22Rv1 (cell line): ENCODE data around the gene CHD3.

Experiments
- H3K27ac ChIP-seq: fragments of 450-650 bp; 2 replicates; pipeline ENCODE4 v1.5.1; 2017
- ZFX ChIP-seq: fragments of 450-650 bp; IDR thresholded peaks from 2 replicates; pipeline ENCODE4 v1.6.1; 2017; ENCODE audit warnings: antibody characterized with exemption, borderline replicate concordance
- TF ChIP-seq, protein P1 (sequence below): fragments of 450-650 bp; IDR thresholded peaks from 2 replicates; pipeline ENCODE4 v1.5.1; 2017; ENCODE audit warnings: mild to moderate bottlenecking

Gene CHD3

DNA sequence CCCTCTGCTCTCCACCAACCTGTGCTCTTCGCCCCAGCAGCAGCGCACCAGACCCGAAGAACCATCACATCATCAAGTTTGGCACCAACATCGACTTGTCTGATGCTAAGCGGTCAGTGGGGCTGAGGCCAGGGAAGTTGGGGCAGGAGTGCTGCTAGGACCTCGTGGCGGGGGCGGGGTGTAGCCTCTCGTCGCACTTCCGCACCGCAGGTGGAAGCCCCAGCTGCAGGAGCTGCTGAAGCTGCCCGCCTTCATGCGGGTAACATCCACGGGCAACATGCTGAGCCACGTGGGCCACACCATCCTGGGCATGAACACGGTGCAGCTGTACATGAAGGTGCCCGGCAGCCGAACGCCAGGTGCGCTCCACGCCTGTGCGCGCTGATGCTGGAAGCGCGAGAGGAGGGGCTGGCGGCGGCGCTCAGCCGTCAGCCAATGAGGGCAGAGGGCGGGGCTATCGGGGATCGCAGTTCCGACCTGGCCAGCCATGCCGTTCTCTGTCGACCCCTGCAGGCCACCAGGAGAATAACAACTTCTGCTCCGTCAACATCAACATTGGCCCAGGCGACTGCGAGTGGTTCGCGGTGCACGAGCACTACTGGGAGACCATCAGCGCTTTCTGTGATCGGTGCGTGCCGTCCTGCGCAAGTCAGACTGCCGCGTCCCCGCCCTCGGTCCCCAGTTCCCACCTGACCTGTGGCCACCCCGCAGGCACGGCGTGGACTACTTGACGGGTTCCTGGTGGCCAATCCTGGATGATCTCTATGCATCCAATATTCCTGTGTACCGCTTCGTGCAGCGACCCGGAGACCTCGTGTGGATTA lies 36.9 kb upstream of the CHD3 start:
- TF ChIP-seq, protein P1, sequence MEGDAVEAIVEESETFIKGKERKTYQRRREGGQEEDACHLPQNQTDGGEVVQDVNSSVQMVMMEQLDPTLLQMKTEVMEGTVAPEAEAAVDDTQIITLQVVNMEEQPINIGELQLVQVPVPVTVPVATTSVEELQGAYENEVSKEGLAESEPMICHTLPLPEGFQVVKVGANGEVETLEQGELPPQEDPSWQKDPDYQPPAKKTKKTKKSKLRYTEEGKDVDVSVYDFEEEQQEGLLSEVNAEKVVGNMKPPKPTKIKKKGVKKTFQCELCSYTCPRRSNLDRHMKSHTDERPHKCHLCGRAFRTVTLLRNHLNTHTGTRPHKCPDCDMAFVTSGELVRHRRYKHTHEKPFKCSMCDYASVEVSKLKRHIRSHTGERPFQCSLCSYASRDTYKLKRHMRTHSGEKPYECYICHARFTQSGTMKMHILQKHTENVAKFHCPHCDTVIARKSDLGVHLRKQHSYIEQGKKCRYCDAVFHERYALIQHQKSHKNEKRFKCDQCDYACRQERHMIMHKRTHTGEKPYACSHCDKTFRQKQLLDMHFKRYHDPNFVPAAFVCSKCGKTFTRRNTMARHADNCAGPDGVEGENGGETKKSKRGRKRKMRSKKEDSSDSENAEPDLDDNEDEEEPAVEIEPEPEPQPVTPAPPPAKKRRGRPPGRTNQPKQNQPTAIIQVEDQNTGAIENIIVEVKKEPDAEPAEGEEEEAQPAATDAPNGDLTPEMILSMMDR: peak; percentile 96
- no peak for TF ChIP-seq ZFX
- peak overlapping the region; percentile 98 for H3K27ac ChIP-seq

DNA sequence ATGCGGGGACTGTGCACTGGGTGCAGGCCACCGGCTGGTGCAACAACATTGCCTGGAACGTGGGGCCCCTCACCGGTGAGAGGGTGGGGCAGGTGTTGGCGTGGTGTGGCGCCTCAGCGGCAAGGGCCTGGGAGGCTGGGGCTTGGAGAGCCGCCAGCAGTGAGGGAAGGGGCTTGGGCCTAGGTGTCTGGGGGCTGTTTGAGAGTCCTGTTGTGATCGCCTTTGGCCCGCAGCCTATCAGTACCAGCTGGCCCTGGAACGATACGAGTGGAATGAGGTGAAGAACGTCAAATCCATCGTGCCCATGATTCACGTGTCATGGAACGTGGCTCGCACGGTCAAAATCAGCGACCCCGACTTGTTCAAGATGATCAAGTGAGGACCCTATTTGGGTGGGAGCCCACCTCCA lies 36.3 kb upstream of the CHD3 start:
- peak overlapping the region; percentile 98 for H3K27ac ChIP-seq
- TF ChIP-seq, protein P1: no peak
- TF ChIP-seq ZFX: no peak

DNA sequence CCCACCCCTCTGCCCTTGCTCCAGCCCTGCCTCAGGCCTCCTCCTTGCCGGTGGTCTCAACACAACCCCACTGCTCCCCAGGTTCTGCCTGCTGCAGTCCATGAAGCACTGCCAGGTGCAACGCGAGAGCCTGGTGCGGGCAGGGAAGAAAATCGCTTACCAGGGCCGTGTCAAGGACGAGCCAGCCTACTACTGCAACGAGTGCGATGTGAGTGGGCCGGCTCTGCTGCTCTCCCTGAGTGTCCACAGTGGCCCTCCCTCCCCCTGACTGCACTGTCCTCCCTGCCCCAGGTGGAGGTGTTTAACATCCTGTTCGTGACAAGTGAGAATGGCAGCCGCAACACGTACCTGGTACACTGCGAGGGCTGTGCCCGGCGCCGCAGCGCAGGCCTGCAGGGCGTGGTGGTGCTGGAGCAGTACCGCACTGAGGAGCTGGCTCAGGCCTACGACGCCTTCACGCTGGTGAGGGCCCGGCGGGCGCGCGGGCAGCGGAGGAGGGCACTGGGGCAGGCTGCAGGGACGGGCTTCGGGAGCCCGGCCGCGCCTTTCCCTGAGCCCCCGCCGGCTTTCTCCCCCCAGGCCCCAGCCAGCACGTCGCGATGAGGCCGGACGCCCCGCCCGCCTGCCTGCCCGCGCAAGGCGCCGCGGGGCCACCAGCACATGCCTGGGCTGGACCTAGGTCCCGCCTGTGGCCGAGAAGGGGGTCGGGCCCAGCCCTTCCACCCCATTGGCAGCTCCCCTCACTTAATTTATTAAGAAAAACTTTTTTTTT lies 35.5 kb upstream of the CHD3 start:
- no peak for TF ChIP-seq ZFX
- TF ChIP-seq, protein P1: no peak

DNA sequence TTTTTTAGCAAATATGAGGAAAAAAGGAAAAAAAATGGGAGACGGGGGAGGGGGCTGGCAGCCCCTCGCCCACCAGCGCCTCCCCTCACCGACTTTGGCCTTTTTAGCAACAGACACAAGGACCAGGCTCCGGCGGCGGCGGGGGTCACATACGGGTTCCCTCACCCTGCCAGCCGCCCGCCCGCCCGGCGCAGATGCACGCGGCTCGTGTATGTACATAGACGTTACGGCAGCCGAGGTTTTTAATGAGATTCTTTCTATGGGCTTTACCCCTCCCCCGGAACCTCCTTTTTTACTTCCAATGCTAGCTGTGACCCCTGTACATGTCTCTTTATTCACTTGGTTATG lies 34.9 kb upstream of the CHD3 start:
- peak overlapping the region; percentile 98 for H3K27ac ChIP-seq
- TF ChIP-seq, protein P1: no peak
- TF ChIP-seq ZFX: no peak

More for the DNA sequence above, 35.5 kb upstream of the CHD3 start:
- peak overlapping the region; percentile 98 for H3K27ac ChIP-seq

DNA sequence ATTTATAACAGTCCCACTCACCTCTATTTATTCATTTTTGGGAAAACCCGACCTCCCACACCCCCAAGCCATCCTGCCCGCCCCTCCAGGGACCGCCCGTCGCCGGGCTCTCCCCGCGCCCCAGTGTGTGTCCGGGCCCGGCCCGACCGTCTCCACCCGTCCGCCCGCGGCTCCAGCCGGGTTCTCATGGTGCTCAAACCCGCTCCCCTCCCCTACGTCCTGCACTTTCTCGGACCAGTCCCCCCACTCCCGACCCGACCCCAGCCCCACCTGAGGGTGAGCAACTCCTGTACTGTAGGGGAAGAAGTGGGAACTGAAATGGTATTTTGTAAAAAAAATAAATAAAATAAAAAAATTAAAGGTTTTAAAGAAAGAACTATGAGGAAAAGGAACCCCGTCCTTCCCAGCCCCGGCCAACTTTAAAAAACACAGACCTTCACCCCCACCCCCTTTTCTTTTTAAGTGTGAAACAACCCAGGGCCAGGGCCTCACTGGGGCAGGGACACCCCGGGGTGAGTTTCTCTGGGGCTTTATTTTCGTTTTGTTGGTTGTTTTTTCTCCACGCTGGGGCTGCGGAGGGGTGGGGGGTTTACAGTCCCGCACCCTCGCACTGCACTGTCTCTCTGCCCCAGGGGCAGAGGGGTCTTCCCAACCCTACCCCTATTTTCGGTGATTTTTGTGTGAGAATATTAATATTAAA lies 34.4 kb upstream of the CHD3 start:
- no peak for TF ChIP-seq ZFX
- TF ChIP-seq, protein P1: no peak
- peak overlapping the region; percentile 98 for H3K27ac ChIP-seq

DNA sequence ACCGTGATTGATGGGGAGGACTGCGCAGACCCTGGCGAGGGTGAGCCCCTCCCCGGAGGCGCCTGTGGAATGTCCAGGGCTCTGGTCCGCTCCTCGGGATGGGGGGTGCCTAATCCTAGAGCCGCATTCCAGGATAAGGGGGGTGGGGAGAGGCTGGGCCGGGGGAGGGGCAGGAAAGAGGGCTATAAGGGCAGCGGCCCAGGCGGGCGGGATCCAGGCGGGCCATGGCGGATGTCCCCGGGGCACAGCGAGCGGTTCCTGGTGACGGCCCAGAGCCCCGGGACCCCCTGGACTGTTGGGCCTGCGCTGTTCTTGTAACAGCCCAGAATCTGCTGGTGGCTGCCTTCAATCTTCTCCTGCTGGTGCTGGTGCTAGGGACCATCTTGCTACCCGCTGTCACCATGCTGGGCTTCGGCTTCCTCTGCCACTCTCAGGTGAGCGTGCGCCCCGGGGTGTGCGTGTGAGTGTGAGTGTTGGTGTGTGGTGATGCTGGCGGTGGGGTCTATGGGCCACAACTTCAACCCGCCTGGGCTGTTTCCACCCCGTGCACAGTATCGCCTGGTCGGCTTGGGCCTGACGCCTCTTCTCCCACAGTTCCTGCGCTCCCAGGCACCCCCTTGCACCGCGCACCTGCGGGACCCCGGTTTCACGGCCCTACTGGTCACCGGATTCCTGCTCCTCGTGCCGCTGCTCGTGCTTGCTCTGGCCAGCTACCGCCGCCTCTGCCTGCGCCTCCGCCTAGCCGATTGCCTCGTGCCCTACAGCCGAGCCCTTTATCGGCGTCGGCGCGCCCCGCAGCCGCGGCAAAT lies 33.5 kb upstream of the CHD3 start, which contains the start of gene TMEM88:
Gene TMEM88 (plus strand): TSS at position 216 of the 809 bp plus-strand sequence. CDS start 9 bp downstream, at position 225.
- peak within 1 kb of the TSS; percentile 98 for H3K27ac ChIP-seq

More for the DNA sequence above, 33.5 kb upstream of the CHD3 start, which contains the start of gene TMEM88:
- TF ChIP-seq ZFX: no peak
- TF ChIP-seq, protein P1: no peak
